HG03342 (cell line): ENCODE results near the gene CRISP3.
"Not testable (repeated sequence)": the region's sequence is repeated elsewhere in the genome, so short reads cannot be mapped to it uniquely, and the experiment has no call there.

Experiments
- ATAC-seq: cut with Tn5 transposase; IDR thresholded peaks from one replicate; pipeline ENCODE4 v1.9.1; 2021; ENCODE audit warnings: mild to moderate bottlenecking, moderate library complexity; ENCODE audit not compliant: unreplicated experiment

The CRISP3 gene, protein sequence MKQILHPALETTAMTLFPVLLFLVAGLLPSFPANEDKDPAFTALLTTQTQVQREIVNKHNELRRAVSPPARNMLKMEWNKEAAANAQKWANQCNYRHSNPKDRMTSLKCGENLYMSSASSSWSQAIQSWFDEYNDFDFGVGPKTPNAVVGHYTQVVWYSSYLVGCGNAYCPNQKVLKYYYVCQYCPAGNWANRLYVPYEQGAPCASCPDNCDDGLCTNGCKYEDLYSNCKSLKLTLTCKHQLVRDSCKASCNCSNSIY

DNA sequence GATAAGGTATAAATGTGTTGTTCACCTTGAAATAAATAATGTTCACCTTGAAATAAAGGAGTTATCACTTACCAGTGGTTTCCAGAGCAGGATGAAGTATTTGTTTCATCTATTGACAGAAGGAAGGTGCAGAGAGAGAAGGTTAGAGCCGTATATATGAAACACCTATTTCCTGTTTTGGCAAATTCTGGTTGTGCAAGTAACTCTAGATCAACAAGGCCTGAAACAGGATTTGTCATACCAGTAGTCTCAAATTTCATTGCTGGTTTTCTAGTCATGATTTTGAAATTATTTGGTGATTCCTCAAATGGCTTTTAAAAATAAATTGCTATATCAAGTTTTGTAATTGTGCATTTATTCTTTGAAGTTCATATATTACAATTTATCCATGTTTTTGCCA, at the start of gene CRISP3:
CRISP3 (minus strand) TSS at position 130 of the 400 bp plus-strand sequence; CDS start at position 109, 21 bp downstream.
- ATAC-seq: no peak

DNA sequence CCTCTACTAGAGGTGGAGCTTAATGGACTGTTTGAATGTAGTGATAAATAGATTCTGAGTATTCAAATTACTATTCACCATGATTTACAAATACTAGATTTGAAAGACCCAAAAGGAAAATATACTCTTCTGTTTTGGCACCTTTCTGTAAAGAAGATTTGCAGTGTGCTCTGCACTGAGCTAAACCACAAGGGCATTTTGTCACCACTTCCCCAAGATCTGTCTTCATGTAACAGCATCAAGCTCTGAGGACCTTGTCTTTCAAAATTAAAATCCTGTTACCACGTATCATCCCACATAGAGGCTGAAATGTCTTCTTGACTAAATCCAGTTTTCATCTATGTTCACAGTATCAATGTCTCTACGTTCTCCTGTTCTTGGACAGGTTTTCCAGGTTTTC, 46.2 kb upstream of the CRISP3 start:
- ATAC-seq: no peak

DNA sequence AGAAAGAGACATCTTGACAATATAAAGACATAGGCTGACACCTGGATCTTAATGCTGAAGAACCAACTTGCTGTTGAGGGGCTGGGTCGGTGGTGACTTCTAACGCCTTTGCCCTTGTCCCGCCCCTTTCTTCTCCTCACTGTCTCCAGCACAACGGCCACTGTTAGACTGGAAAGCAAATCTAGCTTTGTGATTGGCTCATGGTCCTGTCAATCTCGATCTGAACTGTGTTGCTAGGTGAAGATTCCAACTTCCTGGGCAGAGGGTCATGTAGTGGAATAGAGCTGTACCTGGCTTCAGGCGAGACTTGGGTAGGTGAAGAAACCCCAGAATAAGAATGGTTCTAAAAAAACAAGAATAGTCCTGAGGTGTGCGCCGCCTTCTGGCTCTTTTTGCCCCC, 43.0 kb upstream of the CRISP3 start, which contains the start of gene PGK2:
PGK2 (minus strand) TSS at position 110 of the 400 bp plus-strand sequence; CDS start at position 12, 98 bp downstream.
- no peak for ATAC-seq

DNA sequence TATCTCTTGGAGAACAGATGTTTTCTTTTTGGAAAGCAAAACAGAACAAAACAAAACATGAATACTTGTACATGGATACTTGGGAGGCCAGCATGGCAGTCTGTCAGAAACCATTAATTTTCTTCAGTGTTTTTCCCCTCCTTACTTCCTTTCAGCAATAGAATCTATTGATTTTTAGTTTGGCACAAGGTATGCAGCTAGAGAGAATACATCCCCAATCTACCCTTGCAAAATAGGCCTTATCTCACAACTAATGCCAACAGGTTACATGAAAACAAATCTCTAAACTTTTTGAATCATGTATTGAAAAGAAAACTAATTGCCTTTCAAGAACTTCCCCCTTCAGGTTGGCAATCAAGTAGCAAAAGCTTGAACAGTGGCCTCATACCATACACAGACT, 40.1 kb upstream of the CRISP3 start:
- ATAC-seq: no peak

DNA sequence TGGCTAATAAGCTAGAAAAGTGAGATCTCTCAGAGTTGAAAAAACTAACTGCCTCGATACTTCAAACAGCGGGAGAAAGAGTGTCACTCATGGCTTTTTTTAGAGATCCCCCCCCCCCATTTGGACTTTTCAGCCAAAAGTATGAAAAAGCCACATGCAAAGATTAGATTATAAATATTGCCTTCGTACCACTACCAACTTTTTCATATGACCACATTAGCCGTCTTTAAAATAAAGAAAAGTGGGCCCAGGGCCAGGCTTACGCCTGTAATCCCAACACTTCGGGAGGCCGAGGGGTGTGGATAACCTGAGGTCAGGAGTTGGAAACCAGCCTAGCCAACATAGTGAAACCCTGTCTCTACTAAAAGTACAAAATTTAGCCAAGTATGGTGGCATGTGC, 38.5 kb upstream of the CRISP3 start:
- ATAC-seq: no peak

DNA sequence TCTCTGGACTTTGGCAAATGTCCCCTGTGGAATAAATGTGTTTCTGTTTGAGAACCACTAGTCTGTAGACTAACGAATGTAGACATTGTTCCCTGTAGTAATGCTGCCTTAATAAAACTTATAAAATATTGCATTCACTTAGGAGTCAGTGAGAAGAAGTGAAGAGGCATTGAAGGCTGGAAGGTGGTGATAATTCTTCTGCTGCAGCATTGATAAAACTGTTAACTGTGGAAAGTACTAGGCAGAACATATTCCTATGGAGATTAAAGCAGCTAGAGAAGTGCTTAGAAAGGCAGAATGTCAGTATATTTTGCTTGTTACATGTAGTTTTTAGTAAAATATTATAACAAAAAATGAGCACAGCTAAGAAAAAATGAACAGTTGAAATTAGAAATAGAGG, 38.1 kb upstream of the CRISP3 start:
- ATAC-seq: no peak

DNA sequence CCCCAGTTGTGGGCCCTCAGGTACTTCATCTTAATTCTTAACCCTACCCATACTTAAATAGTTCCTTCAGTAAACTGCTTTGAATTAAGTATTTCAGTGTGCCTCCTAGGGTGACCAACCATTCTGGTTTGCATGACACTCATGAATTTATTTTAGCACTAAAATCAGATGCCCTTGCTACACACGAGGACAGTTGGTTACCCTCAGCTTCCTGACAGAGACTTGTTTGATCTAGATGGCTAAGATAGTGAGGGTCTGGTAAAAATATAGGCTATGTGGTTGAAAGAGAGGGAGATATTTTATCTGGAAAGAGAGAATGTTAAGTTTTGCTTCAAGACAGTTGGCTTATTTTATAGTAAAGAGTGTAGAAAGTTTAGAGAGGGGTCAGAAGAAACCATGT, 32.3 kb upstream of the CRISP3 start:
- no peak for ATAC-seq

DNA sequence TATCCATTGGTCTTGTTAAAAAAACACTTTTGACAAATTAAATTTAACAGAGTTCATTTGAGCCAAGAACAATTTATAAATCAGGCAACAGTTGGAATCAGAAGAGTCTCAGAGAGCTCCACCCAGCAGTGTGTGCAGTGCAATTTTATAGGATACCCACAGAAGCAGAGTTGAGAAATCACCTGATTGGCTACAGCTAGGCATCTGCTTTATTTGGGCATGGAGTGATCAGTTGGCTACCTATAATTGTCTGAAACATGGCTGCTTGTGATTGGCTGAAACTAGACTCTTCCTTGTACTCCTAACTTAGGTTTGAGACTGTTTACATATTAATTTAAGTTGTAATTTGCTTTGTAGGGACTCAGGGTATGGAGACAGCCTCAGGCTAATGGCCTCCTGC, 30.9 kb upstream of the CRISP3 start:
- ATAC-seq: no peak

DNA sequence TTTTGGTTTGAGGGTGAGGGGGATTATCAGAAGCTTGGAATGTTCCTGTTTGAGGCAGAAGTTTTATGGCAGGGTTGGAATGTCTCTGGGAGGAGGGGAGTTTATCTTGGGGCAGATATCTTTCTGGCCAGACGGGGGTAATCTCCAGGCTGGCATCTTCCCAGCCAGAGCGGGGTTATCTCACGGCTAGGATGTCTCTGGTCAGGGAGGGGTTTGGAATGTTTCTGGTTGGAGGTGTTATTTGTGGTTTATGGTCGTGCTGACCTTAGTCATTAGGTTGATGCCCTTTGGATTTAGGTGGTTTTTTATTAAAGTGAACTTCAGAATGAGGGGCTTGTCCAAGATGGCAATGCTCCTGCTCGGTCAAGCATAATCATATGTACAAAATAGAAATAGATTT, 28.1 kb upstream of the CRISP3 start:
- no peak for ATAC-seq

DNA sequence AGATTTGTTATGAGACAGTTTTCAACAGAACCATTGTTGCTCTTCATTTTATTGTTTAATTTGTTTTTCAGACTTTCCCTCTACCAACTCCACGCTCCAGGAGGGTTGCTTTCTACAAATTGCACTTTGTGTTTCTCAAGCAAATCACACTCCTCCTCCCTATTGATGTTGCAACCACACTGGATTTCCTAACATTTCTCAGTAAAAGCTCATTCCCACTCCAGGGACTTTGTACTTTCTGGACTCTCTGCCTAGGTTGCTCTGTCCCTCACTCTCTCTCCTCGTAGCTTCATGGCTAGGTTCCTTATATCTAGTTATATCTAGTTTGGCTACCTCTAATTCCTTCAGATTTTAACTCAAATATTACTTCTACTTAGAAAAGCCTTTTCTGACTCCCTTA, 22.6 kb upstream of the CRISP3 start:
- ATAC-seq: no peak

DNA sequence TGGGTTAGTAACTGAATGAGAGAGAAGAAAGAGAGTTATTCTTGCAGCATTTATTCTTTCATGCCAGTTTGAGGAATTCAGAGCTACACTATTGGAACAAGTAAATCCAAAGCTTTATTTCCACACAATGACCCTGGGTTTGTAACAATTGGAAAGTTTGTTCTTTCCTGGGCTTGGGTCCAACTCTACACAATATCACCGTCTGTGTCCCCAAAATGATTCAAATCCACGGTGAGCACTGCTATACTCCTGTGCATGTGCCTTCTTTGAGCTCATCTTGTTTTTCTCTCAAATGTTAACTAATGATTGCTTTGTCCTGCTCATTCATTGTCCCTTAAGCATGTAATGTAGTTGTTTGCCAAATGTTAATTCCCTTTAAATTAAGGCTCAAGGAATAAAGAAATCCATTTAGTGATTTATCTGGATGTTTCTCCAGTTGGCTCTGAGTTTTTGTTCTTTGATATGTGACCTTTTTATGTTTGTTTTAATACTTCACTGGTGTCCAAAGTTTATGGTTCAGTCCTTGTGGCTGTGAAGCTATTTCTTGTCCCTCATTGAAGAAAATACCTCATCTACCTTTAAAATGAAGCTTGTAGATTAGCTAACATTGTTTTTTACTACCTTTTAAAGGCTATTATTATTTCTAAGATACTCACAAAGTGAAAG, 20.5 kb upstream of the CRISP3 start:
- ATAC-seq: no peak

DNA sequence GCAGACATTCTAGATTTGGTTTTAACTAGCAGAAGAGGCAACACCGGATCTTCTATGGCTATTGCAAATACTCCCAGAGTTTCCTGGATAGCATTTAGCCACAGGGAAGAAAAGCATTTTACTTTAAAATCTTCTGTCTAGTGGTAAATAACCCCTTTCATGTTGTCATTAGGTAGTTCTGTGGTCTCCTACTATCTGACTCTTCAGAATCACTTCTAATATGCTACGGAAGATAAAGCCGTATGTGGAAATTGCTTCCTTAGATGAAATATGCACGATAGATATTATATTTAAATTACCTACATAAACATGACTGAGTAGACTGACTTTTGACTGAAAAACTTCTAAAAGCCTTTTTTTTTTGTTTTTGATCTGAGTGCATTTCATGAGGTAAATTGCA, 759 bp downstream of the CRISP3 start:
- no peak for ATAC-seq

DNA sequence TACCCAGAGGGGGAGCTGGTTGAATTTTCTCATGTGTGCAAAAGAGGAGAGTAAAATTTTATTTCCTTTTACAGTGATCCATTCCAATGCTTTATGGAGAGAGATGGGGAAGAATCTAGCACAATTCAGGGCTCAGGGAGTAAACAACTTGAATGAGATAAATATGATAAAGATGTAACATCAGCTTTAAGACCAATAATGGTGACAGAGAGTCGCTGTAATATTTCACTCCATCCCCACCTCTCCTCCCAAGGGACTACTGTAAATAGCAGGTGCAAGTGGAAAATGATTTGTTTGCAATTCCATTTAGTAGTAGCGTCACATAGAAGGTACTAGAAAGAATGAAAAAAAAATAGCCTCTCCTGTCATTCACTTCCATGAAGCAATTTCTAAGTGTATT, 4.8 kb downstream of the CRISP3 start:
- ATAC-seq: no peak

DNA sequence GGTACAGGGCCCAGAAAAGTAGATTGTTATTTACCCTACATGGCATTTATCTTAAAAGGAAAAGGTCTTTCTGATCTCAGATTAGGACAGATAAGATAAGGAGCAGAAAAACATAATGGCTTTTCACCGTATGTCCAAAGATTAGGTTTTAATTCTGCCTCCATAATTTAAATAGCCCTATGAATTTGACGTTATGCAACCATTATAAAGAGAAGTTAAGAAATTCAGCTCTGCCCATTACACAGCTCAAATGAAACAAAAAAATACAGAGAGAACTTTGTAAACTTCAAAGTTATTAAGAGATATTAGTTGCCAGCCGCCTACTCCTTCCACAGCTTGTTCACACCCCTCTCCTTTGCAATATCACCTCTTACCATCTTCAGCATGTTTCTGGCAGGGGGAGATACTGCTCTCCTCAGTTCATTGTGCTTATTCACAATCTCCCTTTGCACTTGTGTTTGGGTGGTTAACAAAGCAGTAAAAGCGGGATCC, 8.1 kb downstream of the CRISP3 start:
- ATAC-seq: no peak

DNA sequence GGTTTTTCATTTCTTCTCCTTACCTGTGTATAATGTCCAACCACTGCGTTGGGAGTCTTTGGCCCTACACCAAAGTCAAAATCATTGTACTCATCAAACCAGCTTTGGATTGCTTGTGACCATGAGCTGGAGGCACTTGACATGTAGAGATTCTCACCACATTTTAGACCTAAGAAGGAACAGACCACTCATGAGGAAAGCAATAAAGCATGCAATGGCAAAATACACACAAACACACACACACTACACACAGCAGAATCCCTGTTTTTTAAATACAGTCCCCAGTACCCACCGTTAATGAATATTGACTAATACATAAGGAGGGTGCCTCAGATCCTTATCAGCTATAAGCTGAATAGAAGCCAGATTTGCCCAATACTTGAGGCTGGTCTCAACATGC, 10.5 kb downstream of the CRISP3 start:
- ATAC-seq: no peak

DNA sequence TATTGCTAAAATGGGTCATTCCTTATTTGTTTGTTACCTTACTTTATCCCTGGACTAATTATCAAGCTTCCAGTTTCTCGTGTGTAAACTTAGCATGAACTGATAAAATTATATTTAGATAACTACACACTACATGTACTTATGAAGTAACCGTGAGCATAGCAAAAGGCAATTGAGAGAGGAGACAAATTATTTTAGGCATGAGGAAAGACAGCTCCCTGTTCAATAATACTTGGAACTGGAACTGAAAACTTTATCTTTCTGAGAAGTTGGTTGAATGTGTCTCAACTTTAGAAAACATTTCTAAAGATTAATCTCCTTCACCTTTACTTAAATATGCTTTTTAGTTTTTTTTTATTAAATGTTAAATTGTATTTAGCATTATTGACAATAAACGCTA, 11.4 kb downstream of the CRISP3 start:
- no peak for ATAC-seq

DNA sequence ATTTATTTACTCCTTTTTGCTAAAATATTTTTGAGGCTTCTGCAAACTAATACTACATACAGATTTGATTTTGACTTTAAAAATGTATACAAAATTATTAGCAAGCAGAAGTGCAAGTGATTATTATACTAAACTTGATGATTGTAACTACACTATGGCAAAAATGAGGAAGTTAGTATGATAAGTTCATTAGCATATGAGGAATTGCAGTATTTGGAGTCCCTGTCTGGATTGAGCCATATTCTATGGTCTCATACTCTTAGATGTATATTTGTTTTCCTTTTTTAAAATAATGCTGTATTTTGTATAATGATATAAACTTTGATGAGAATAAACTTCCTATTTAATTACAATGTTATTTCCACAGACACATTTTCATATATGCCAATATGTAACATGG, 13.9 kb downstream of the CRISP3 start:
- no peak for ATAC-seq

DNA sequence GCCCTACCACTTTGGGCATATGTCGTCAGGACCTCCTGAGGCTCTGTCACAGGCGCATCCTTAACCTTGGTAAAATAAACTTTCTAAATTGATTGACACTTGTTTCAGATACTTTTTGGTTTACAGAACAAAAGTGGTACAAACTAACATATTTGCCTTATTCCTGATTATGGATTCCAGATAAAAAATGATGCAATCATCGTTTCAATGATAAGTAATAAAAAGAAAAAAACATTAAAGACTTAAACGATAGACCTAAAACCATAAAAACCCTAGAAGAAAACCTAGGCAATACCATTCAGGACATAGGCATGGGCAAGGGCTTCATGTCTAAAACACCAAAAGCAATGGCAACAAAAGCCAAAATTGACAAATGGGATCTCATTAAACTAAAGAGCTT, 20.3 kb downstream of the CRISP3 start:
- ATAC-seq: not testable (repeated sequence)

DNA sequence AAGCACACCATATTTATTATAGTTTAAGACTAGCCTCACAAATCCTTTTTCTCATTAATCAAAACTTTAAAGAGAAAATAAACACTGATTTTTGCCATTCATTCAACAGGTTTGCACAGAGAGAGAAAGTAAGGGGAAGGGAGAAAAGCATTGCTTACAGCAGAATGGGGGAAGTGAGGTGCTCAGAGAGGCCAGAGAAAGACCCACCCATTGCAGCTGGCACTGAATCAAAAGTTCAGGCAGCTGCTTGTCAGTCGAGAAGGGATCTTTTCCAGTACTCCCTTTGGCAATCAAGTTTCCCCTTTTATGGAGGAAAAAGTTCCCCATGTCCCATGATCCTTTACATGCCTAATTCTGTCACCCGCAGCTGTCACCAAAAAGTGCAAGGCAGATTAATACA, 22.9 kb downstream of the CRISP3 start:
- no peak for ATAC-seq

DNA sequence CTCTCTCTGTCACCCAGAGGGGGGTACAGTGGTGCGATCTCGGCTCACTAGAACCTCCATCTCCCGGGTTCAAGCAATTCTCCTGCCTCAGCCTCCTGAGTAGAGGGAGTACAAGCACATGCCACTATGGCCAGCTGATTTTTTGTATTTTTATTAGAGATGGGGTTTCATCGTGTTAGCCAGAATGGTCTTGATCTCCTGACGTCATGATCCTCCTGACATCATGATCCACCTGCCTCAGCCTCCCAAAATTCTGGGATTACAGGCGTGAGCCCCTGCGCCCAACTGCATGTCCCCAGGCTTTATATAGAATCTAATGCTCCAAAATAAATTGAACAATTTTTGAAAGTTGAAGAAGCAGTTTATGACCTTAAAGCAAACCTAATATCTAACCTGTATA, 23.8 kb downstream of the CRISP3 start:
- no peak for ATAC-seq

DNA sequence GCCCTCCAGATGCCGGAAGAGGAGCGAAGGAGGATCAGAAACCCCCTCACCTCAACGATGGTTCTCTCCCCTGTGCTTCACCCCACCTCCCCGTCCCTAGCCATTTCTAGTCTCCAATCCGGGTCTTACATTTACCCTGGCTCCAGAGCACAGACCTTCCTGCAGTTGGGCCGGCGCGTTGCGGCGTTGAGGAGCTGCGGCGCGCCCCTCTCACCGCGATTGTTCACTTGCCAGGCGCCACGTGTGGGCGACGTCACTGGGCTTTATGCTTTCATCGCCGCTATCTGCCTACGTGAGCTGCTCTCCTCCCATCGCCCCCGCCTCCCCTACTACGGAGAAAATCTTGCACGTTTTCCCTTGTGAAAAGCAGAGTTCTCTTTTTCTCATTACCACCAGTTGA, 30.8 kb downstream of the CRISP3 start, which contains the start of gene CRISP2:
CRISP2 (minus strand) TSS at position 198 of the 400 bp plus-strand sequence. CDS start 4,347 bp downstream, outside the sequence.
- ATAC-seq: no peak

DNA sequence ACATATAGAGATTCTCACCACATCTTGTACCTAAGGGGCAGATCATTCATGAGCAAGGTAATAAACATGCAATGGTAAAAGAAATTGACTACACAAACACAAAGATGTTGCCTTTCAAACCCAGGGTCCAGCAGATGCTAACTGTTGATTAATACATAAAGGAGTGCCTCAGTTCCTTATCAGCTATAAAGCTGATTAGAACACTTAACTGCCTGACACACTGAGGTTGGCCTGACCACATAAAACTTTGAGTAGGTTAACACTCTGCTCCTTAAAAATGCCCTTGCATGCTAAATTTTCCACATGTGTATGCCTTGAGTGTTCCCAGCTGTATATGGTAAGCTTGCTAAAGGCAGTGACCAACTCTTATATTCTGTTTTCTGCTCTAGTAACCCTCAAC, 45.7 kb downstream of the CRISP3 start:
- ATAC-seq: no peak
